Stimulated activated CD8-positive, alpha-beta memory T cell treated with anti-CD3 and anti-CD28 coated beads, Interleukin-2, amount 100 ng/mL, for 48 hours (primary cell): ENCODE data around the gene B4GAT1.
A peak's percentile ranks its signal among the peaks of the same experiment; 100 is the strongest.
"Not testable (repeated sequence)": the region's sequence is repeated elsewhere in the genome, so short reads cannot be mapped to it uniquely, and the experiment has no call there.

Source experiments
- DNase-seq, 2 donors: peaks; one replicate each; pipeline ENCODE4 v3.0.0-alpha.2; 2020; ENCODE audit warnings: low read depth in 2 of 2

Gene B4GAT1

DNA sequence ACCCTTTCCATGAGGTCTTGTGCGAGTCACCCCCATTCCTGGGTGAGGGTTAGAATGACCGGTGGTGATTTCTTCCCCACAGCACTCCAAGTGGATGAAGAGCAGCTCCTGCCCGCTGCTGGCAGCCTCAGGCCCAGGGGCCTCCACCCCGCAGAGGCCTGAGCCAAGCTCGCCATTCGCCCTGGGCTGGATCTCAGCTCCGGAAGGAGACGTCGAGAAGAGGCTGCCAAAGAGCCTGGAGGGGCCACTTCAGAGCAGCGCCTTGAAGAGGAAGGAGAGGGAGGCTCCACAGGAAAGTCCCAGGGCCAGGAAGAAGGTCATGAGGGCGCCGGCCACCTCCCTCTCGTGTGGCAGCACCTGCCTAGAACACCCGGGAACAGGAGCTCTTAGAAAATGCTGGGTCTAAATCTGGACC lies 15.8 kb upstream of the B4GAT1 start:
- DNase-seq = no peak

DNA sequence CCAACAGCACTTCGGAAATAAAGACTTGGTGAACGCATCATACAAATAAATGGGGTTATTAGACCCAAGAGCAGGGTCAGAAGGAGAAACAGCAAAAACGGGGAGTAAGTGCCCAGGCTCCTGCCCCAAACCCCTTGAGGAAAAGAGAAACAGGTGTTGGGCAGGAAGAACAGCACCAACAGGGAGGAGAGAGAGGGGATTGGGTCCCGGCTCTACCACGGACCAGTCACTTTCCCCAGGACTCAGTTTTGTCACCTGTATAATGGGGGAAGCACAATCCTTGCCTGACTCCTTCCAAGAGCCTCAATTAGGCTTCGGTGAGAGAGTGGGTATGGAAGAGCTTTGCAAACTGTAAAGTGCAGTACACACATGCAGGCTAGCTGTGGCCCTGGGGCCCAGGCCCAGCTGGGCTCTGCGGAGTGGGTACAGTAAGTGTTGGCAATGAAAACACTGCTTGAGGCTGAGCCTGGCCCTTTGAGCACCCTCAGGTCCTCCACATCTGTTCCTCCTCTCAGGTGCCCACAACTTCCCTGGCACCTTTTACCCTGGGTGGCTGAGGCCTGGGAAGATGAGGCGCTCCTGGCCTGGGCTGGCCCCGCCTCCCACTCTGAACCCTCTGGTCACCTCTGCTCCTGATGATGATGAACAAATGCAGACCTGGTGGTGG lies 15.2 kb upstream of the B4GAT1 start:
- no peak for DNase-seq

- DNase-seq = no peak
Measured at GRCh38 chr11:66361502-66361941, 14.1 kb upstream of the B4GAT1 start.

- no peak for DNase-seq
Measured at GRCh38 chr11:66360406-66361073, 13.1 kb upstream of the B4GAT1 start.

DNA sequence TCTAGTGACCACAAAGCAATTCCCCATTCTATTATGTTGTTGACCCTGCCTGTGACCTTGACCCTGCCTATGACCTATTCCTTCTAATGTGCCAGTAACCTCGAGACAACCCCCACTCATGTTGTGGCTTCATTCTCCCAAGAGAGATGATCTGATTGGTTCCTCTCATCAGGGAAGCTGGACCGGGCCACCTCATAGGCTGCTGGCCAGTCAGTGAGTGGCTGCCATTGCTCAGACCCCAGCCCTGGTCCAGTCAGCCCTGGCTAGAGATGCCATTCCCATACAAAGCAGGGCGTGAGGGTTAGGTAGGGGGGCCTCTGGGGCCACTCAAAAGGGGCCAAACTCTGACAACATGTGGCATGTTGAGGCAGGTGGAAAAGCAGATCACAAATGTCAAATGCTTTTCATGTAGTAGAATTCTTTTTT lies 12.2 kb upstream of the B4GAT1 start:
- DNase-seq = no peak

DNA sequence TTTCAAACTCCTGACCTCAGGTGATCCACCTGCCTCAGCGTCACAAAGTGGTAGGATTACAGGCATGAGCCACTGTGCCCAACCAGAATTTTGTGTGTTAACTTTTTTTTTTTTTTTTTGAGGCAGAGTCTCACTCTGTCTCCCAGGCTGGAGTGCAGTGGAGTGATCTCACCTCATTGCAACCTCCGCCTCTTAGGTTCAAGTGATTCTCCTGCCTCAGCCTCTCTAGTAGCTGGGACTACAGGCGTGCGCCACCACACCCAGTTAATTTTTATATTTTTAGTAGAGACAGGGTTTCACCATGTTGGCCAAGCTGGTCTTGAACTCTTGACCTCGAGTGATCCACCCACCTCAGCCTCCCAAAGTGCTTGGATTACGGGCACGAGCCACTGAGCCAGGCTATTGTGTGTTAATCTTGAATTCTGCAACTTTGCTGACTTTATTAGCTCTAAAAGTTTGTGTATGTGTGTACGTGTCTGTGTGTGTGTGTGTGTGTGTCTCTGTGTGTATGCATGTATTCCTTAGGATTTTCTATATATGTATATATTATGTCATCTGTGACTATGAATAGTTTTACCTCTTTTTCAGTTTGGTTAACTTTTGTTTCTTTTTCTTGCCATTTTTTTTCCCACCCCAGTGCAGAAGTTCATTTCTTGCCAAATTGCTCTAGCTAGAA lies 3.3 kb upstream of the B4GAT1 start:
- not testable (repeated sequence) for DNase-seq

GRCh38 chr11:66349084-66349386 lies 1.6 kb upstream of the B4GAT1 start:
- DNase-seq = no peak

DNA sequence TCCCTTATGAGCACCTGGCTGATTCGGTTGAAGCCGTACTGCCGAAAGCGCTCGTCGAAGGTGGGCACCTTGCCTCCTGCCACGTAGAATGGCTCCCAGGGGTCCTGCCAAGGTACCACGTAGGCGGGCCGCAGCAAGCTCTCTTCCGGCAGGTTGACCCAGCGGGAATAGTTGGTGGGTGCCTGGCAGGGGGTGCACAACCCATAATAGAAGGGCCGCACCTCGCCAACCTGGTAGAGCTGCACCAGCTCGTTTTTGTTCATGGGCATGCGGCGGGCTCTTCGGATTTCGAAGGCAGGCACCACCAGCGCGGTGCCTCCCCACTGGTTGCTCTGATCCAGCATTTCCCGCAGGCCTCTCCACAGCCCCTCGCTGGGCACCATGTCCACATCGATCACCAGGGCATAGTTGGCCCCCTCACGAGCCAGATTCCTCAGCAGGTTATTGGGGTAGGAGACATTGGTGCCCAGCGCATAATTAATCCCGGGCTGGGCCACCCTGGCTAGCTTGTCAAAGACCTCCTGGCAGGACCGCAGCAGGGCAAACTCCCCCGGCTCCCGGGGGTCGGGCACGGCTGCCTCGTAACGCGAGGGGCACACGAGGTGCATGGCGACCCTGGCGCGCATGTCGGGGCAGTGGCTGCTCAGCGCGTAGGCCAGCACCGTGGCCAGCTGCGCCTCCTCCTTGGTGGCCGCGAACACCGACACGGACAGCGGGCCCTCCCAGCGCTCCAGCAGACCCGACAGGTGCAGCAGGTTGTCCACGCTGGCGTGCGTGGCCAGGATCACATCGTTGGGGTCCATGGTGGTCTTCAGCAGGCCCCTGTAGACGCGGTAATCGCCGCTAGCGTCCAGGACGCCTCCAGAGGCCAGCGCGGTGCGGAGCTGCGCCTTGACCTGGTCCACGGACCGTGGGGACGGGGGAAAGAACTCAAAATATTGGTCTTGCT lies 679 bp downstream of the B4GAT1 start:
- no peak for DNase-seq

DNA sequence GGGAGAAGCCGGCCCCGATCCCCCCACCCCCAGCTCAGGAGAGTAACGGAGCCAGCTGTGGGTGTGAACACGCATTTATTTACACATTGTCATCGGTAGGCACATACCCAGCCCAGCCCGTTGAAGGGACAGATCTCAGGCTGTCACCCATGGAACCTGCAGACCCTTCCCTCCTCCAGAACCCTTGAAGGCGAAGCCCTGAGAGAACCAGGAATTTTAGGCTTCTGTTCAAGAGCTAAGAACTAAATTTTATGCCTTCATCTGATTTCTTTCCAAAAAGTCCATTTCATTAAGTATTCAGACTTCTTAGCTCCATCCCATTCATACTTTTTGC lies 2.1 kb downstream of the B4GAT1 start:
- DNase-seq = no peak

GRCh38 chr11:66344550-66345315 lies 2.7 kb downstream of the B4GAT1 start, which contains the start of gene BRMS1:
Gene BRMS1 (minus strand): TSS chr11:66345104. CDS start chr11:66342234, 2,870 bp downstream.
- DNase-seq = peak; percentile 93 to 96

DNA sequence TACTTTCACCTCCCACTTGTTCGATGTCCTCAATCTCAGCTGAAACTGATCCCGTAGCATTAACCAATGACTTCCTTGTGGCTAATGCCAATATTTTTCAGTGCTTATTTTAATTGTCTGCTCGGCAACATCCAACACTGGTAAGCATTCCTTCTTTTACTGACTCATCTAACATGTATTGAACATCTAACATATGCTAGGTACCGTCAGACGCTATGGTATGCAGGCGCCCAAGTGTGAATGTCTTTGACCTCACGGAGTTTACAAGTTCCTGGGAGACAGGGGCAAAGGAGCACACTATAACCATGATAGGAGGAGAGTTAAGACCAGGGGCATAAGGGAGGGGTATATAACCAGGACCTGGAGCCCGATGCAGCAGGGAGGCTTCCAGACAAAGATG lies 4.3 kb downstream of the B4GAT1 start:
- no peak for DNase-seq

DNA sequence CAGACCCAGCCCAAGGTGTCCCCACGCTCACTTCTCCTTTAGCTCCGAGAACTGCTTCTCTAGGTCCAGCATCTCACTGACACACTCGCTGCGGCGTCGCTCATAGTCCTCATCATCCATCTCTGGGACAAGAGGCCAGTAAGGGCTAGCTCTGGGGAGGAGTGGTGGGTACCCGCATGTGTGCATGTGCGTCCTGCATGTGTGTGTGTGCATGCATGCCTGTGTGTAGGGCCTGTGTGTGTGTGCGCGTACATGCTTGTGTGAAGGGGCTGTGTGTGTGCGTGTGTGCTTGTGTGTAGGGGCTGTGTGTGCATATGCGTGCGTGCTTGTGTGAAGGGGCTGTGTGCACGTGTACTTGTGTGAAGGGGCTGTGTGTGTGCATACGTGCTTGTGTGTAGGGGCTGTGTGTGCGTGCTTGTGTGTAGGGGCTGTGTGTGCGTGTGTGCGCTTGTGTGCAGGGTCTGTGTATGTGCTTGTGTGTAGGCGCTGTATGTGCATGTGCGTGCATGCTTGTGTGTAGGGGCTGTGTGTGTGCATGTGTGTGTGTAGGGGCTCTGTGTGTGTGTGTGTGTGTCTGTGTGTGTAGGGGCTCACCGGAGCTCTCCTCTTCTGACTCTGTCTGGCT lies 5.8 kb downstream of the B4GAT1 start:
- no peak for DNase-seq

- no peak for DNase-seq
Measured at GRCh38 chr11:66340596-66341501, 6.6 kb downstream of the B4GAT1 start.

GRCh38 chr11:66339686-66340483 lies 7.5 kb downstream of the B4GAT1 start:
- DNase-seq = no peak

GRCh38 chr11:66339162-66339675 lies 8.2 kb downstream of the B4GAT1 start:
- no peak for DNase-seq

DNA sequence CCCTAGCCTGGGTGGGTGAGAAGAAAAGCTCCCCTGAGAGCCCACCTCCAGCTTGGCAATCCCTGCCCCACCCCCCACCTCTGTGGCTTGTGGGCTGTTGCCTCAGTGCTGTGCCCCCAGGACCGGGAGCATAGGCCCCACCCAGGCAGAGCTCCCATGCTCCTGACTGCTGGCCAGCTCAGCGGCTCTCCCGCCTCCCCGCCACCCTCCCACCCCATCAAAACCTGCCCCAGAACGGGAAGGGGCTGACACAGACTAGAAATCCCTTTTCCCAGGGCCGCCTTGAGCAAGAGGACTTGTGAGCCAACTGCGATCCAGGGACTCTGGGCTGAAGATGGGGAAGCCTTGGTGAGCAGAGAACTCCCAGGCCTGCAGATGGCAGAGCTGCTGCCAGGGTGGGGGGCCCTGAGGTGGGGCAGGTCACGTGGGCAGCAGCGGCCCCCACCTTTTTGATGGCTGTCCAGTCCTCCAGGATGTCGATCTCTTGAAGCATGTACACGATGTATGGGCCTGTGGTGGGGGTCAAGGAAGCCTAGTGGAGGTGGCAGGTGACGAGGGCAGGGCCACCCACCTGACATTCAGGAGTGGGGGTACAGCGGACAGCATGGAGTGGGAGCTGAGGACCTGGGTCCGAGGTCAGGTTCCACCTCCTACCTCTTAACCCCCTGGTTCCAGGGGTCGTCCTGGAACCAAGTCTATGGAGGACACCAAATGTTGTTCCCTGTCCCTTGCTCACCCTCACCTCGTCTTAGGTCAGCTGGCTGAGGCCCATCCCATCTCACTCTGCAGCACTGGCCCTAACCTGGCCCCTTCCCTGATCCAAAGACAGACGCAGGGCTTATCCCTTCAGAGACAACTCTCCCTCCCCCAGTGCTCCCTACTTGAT lies 8.9 kb downstream of the B4GAT1 start:
- no peak for DNase-seq

DNA sequence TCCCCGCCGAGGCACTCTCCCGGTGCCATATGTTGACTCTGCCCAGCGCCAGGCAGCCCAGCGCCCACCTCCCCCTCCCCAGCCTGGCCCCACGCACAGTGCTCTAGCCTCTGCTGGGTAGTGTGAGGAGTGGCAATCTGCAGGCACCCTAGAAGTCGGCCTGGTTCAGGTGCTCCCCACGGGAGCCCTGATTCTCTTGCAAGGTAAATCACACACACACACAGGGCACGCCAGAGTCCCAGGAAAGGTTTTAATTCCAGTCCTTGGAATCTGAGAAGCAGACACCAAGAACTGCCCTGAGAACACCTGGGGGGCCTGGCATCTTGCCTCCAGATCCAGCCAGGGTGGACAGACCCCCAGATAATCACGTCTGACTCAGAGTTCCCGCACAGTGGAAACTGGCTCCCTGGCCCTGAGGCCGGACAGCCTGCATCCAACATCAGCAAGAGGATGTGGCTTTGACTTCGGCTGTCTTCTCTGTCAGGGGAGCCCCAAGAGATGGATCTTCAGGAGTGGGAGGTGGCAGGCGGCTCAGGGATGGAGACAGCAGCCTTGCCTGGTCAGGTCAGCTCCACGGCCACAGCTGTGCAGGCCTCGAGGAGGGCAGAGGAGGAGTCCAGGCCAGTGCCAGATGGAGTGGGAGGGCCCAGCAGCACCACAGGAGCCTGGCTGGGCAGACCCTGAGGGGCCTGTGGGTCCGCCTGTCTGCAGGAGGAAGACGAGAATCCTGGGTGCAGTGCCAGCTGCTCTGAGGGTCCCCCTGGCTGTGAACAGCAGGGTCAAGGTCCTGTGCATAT lies 10.1 kb downstream of the B4GAT1 start:
- no peak for DNase-seq
